Heart left ventricle (tissue), 13 donors: ENCODE data around the gene EDN3.

Experiments used
- CTCF ChIP-seq, 12 donors: fragments of 200-600 bp; sonication (generic) in 4 of 12; IDR thresholded peaks; one replicate each; pipeline versions ENCODE4 v1.5.0 to v1.8.0; 2018 to 2022; ENCODE audit warnings: antibody characterized with exemption in 12 of 12, mild to moderate bottlenecking in 5 of 12
- POLR2A ChIP-seq, 2 donors: fragments of 450-650 bp; IDR thresholded peaks; one replicate each; pipeline ENCODE4 v1.6.1; 2017; ENCODE audit warnings: antibody characterized with exemption in 2 of 2, mild to moderate bottlenecking in 2 of 2, moderate library complexity in 2 of 2
- donor health status: ischemic (EF 13 %, LVEDD 7.1; RV severe dilation, severe dysfunction).
- donor health status: DM: no; HTN: yes; CAD: no.
- donor health status: DM: no; HTN: no; CAD: no.
- donor health status: ischemic (EF 25% LVEDD 6.9; RV normal size, moderate dysfunction).
- donor health status: ischemic (EF 25% LVEDD 5.7; RV mildly dilated, moderate dysfunction).
- donor health status: ischemic (EF 35%, LVEDD 5.7; RV mildly dilated, moderate dysfunction).
- donor health status: nonischemic (EF 11% LVEDD 7.7; RV severe dilation, severe dysfunction).
- donor health status: DM: yes; HTN: yes; CAD: no.
- donor health status: PGD.
- donor health status: ischemic (EF 29% LVEDD 5.4; RV normal size, mild dysfunction).
- donor health status: nonischemic (EF 23%, LVEDD 6.1; RV moderate dilation, normal function).

DNA sequence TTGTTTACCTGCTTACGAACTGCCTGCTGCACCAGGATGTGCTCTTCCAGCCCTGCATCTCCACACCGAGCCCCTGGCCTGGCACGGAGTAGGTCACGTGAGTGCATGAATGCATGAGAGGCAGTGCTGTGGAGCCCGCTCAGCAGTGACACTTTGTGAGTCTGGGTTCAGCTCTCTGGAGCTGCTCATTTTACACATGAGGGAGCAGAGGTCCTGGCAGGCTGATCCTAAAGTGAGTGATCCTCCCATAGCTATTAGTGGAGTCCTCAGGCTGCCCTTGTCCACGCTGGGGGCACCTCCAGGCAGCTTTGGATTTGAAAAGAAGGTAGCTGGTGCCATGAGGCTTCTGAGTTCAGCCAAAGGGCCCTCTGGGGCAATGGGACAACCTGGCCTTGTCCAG, 64.2 kb downstream of the EDN3 start:
- TF ChIP-seq CTCF (IDR thresholded peaks at IDR 0.05) (no peak), POLR2A (IDR thresholded peaks at IDR 0.05) (no peak)
